ENCODE results near the gene RNF4.

GRCh38 chr4:2426069-2426397 lies 42.9 kb upstream of the RNF4 start:
- TF ChIP-seq POLR2AphosphoS5 (IDR thresholded peaks at IDR 0.05; ENCODE audit: borderline replicate concordance, low read depth, low read length): no peak
- TF ChIP-seq EZH2 (IDR thresholded peaks at IDR 0.05): no peak
